ENCODE measurements around the gene AP1AR. TPM values are rescaled to one million over a fixed set of nuclear protein-coding genes. Genes with fewer than 3 reads are reported as not detected.

AP1AR gene
- total and polyA plus RNA-seq, 2 of the 8 experiments (the other 6 are each of a cell fraction or from before 2014, with no cell fraction given), result 5.3 to 27.7 TPM

- WGBS, 2 experiments (ENCODE audit: extremely low coverage in 1 of 2, insufficient coverage in 1 of 2, insufficient read length in 1 of 2, insufficient replicate concordance in 2 of 2, low coverage in 1 of 2, low lambda C conversion rate in 2 of 2, missing lambda C conversion rate in 1 of 2), result 96% methylated on average over 3 of the region's 3 CpGs; no CpG with 5 or more reads in 1 of the 2 experiments
- no peak for FAIRE-seq
- H3K56ac ChIP-seq (replicated peaks; ENCODE audit: insufficient read length, low read depth, low read length), result no peak overlapping the region
Measured at GRCh38 chr4:112213856-112214255, 17.7 kb upstream of the AP1AR start.

More at GRCh38 chr4:112213856-112214255, 17.7 kb upstream of the AP1AR start:
- Histone ChIP-seq H4K91ac (replicated peaks; ENCODE audit: insufficient read length, low read length) (no peak overlapping the region), H3K4ac (replicated peaks; ENCODE audit: insufficient read length, low read depth, low read length) (no peak overlapping the region), H2BK120ac (replicated peaks; ENCODE audit: low read depth, low read length) (no peak overlapping the region), H3K27ac (ENCODE audit: low read depth, low read length) (no peak overlapping the region), H2AK5ac (ENCODE audit: low read depth, low read length) (no peak overlapping the region), H3K9ac (replicated peaks in 1 of 4; ENCODE audit: extremely low read depth in 1 of 4, low read depth in 3 of 4, low read length in 3 of 4) (no peak overlapping the region), H2BK5ac (ENCODE audit: low read depth, low read length) (no peak overlapping the region), H2BK15ac (ENCODE audit: low read length) (no peak overlapping the region), H3K79me2 (ENCODE audit: control insufficient read depth in 1 of 2, insufficient read depth in 2 of 2, low read length in 2 of 2) (no peaks in the 10 kb centered on the region), H3K18ac (ENCODE audit: extremely low read depth, low read length) (no peak overlapping the region), H3K4me3 (ENCODE audit: extremely low read depth in 1 of 4, insufficient read depth in 2 of 4, low read depth in 3 of 4, low read length in 4 of 4) (no peak overlapping the region), H2BK12ac (ENCODE audit: low read depth, low read length) (no peak overlapping the region), H2BK20ac (ENCODE audit: low read length) (no peak overlapping the region), H3K4me2 (ENCODE audit: insufficient read depth in 1 of 2, low read depth in 2 of 2, low read length in 2 of 2) (no peak overlapping the region), H3K27me3 (replicated peaks in 1 of 4; ENCODE audit: control insufficient read depth in 3 of 4, extremely low read depth in 1 of 4, insufficient read depth in 3 of 4, low read length in 3 of 4) (no peaks in the 10 kb centered on the region), H3K79me1 (ENCODE audit: low read depth, low read length) (no peaks in the 10 kb centered on the region), H3K23ac (ENCODE audit: insufficient read length) (no peak overlapping the region), H2AFZ (ENCODE audit: low read length) (no peak overlapping the region), H4K8ac (ENCODE audit: extremely low read depth, insufficient read depth, low read length) (no peak overlapping the region), H4K5ac (ENCODE audit: insufficient read length, low read depth, low read length) (no peak overlapping the region), H3K9me3 (ENCODE audit: insufficient read depth in 2 of 2, low read depth in 1 of 2, low read length in 1 of 2) (peaks cover 4 to 5% of the 10 kb centered on the region in 2 experiments; a peak in 1 of 4 replicates), H3K4me1 (replicated peaks in 1 of 4; ENCODE audit: control insufficient read depth in 3 of 4, insufficient read depth in 4 of 4, low read length in 3 of 4) (no peaks in the 10 kb centered on the region), H3K36me3 (ENCODE audit: control insufficient read depth in 2 of 4, insufficient read depth in 4 of 4, low read length in 3 of 4) (no peaks in the 10 kb centered on the region), H3K23me2 (ENCODE audit: low read depth, low read length) (no peaks in the 10 kb centered on the region), H4K20me1 (replicated peaks in 1 of 2; ENCODE audit: control insufficient read depth in 1 of 2, insufficient read depth in 2 of 2, low read length in 2 of 2) (no peaks in the 10 kb centered on the region), H3K14ac (ENCODE audit: insufficient read length) (no peak overlapping the region)
- ChIA-PET CTCF (ENCODE audit: partially characterized antibody) (interaction anchor here (0.8 to 1.6 kb wide), 12 partner anchors 10 to 114 kb away, joined by 3 to 6 read pairs (median 3); no protein-coding TSS in a partner anchor), POLR2A (ENCODE audit: partially characterized antibody) (no interaction called here)
- DNase-seq (ENCODE audit: low read depth in 1 of 2, low spot score in 2 of 2), result no peak
- TF ChIP-seq CREB1 (IDR thresholded peaks at IDR 0.05), result no peak
